ENCODE results near the gene CDC42EP1. TPM values are rescaled to one million over a fixed set of nuclear protein-coding genes. Genes with fewer than 3 reads are reported as not detected.
"Not testable (repeated sequence)": the region's sequence is repeated elsewhere in the genome, so short reads cannot be mapped to it uniquely, and the experiment has no call there.

Gene CDC42EP1
- total RNA-seq, 1 experiment from 2014 or later: 75.0 TPM

- Mint-ChIP-seq H3K27me3 (ENCODE audit: insufficient read depth, unreplicated experiment) (no peaks in the 10 kb centered on the region), H3K9me3 (ENCODE audit: unreplicated experiment) (no peaks in the 10 kb centered on the region), H3K36me3 (ENCODE audit: insufficient read depth, unreplicated experiment) (no peaks in the 10 kb centered on the region), H3K27ac (ENCODE audit: unreplicated experiment) (no peak overlapping the region), H3K4me3 (ENCODE audit: unreplicated experiment) (no peak overlapping the region), H3K4me1 (ENCODE audit: low read depth, unreplicated experiment) (peaks cover 30% of the 10 kb centered on the region)
- no peaks in the 10 kb centered on the region for H3K36me3 ChIP-seq (ENCODE audit: control insufficient read depth, insufficient read depth, low read length)
- no peak for TF ChIP-seq CTCF (IDR thresholded peaks at IDR 0.05; ENCODE audit: insufficient read depth in 1 of 2, low read depth in 1 of 2, low read length in 1 of 2, severe bottlenecking in 1 of 2, unreplicated experiment in 1 of 2)
- no peaks in the 10 kb centered on the region for H3K27me3 ChIP-seq (replicated peaks; ENCODE audit: control insufficient read depth, insufficient read depth, low read length)
- no peak overlapping the region for H3K4me3 ChIP-seq (ENCODE audit: low read depth, low read length)
- H3K9me3 ChIP-seq: no peaks in the 10 kb centered on the region
- peaks cover 10% of the 10 kb centered on the region for H3K4me1 ChIP-seq
- ChIA-PET CTCF (no interaction called here), POLR2A (interaction anchor here (1.2 kb wide), 1 partner anchor 28 kb away, joined by 3 read pairs; no protein-coding TSS in a partner anchor)
- no TSS peak for BruUV-seq (replicated peaks)
- DNase-seq: no peak
- intact Hi-C loops (cut with micrococcal nuclease; ENCODE audit: unreplicated experiment): no loop called here
Measured at GRCh38 chr22:37589636-37590035, 29.4 kb downstream of the CDC42EP1 start.

GRCh38 chr22:37591081-37591480, 30.8 kb downstream of the CDC42EP1 start:
- H3K36me3 Mint-ChIP-seq (ENCODE audit: insufficient read depth, unreplicated experiment): not testable (repeated sequence)

GRCh38 chr22:37591823-37592404, 31.6 kb downstream of the CDC42EP1 start:
- H3K27ac Mint-ChIP-seq (ENCODE audit: unreplicated experiment): peak overlapping the region; percentile 65
- no peaks in the 10 kb centered on the region for H3K36me3 Mint-ChIP-seq (ENCODE audit: insufficient read depth, unreplicated experiment)
- peak overlapping the region; percentile 59 for H3K4me3 Mint-ChIP-seq (ENCODE audit: unreplicated experiment)
- ChIA-PET CTCF (interaction anchor here (0.6 to 2.7 kb wide), 21 partner anchors 9 to 344 kb away, joined by 3 to 54 read pairs (median 8); partner anchors contain the start of genes CDC42EP1, GGA1, LGALS2 and NOL12), POLR2A (interaction anchor here (0.9 to 1.5 kb wide), 5 partner anchors 12 to 53 kb away, joined by 3 to 17 read pairs (median 7); partner anchors contain the start of genes GGA1 and LGALS2)
- Histone ChIP-seq H3K36me3 (ENCODE audit: control insufficient read depth, insufficient read depth, low read length) (no peaks in the 10 kb centered on the region), H3K9me3 (no peaks in the 10 kb centered on the region), H3K4me1 (peaks cover 10% of the 10 kb centered on the region), H3K27me3 (replicated peaks; ENCODE audit: control insufficient read depth, insufficient read depth, low read length) (no peaks in the 10 kb centered on the region), H3K4me3 (ENCODE audit: low read depth, low read length) (no peak overlapping the region)
- no peak for TF ChIP-seq CTCF (IDR thresholded peaks at IDR 0.05; ENCODE audit: insufficient read depth in 1 of 2, low read depth in 1 of 2, low read length in 1 of 2, severe bottlenecking in 1 of 2, unreplicated experiment in 1 of 2)
- TSS peak; percentile 50 for BruUV-seq (replicated peaks)
- intact Hi-C loops (cut with micrococcal nuclease; ENCODE audit: unreplicated experiment): loop anchor here (1.0 kb wide), 5 partner anchors 12 to 53 kb away; partner anchors contain the start of gene LGALS2
- H3K4me1 Mint-ChIP-seq (ENCODE audit: low read depth, unreplicated experiment): peaks cover 24% of the 10 kb centered on the region
- no peak for DNase-seq
- H3K27me3 Mint-ChIP-seq (ENCODE audit: insufficient read depth, unreplicated experiment): no peaks in the 10 kb centered on the region
- H3K9me3 Mint-ChIP-seq (ENCODE audit: unreplicated experiment): no peaks in the 10 kb centered on the region

More at GRCh38 chr22:37591081-37591480, 30.8 kb downstream of the CDC42EP1 start:
- DNase-seq; H3K36me3 ChIP-seq (ENCODE audit: control insufficient read depth, insufficient read depth, low read length); H3K27ac Mint-ChIP-seq (ENCODE audit: unreplicated experiment); BruUV-seq (replicated peaks); H3K4me3 ChIP-seq (ENCODE audit: low read depth, low read length); H3K4me3 Mint-ChIP-seq (ENCODE audit: unreplicated experiment); POLR2A ChIA-PET; intact Hi-C loops (cut with micrococcal nuclease; ENCODE audit: unreplicated experiment); H3K9me3 ChIP-seq; H3K27me3 Mint-ChIP-seq (ENCODE audit: insufficient read depth, unreplicated experiment); H3K27me3 ChIP-seq (replicated peaks; ENCODE audit: control insufficient read depth, insufficient read depth, low read length); H3K9me3 Mint-ChIP-seq (ENCODE audit: unreplicated experiment): not testable (repeated sequence)
- peaks cover 10% of the 10 kb centered on the region for H3K4me1 ChIP-seq
- H3K4me1 Mint-ChIP-seq (ENCODE audit: low read depth, unreplicated experiment): peaks cover 24% of the 10 kb centered on the region
- CTCF ChIA-PET: interaction anchor here (2.7 kb wide), 1 partner anchor 11 kb away, joined by 36 read pairs; the partner anchor contains the start of gene LGALS2

Data from Caco-2 (cell line).